Putamen (tissue), 1 donor: Measurements from ENCODE around the gene REEP1.
A peak's percentile ranks its signal among the peaks of the same experiment; 100 is the strongest.
"Not testable (repeated sequence)": the region's sequence is repeated elsewhere in the genome, so short reads cannot be mapped to it uniquely, and the experiment has no call there.

Source experiments
- DNase-seq: peaks from one replicate; pipeline ENCODE4 v3.0.0-alpha.2; 2016; ENCODE audit warnings: low spot score

Gene REEP1

GRCh38 chr2:86224645-86225355, 112.6 kb downstream of the REEP1 start:
- DNase-seq: no peak

DNA sequence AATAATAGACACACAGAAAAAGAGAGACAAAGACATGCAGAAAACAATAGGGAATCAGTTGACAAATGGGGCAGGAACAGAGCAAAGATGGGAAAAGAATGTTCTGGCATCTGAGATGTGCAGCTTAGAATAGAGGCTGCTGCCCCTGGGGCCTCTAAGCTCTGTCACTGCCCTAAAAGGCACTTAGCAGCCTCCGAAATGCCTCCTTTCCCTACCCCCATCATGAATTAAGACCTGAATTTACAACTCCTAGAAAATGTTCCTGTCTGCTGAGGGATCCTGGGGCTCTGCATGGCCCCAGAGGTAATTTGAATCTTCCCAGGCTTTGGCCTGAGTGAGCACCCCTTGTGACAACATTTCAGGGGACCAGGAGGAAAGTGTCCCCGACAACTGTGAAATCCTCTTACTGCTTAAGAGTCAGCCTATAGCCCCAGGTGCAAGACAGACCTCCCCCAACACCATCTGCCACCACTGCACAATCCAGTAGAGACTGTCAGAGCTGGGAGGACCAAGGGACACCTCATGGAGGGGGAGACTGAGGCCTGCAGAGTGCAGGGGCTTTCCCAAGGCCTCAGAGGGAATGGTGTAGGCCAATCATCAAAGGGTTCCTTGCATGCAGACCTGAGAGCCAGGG, 113.4 kb downstream of the REEP1 start:
- peak; percentile 57 for DNase-seq

DNA sequence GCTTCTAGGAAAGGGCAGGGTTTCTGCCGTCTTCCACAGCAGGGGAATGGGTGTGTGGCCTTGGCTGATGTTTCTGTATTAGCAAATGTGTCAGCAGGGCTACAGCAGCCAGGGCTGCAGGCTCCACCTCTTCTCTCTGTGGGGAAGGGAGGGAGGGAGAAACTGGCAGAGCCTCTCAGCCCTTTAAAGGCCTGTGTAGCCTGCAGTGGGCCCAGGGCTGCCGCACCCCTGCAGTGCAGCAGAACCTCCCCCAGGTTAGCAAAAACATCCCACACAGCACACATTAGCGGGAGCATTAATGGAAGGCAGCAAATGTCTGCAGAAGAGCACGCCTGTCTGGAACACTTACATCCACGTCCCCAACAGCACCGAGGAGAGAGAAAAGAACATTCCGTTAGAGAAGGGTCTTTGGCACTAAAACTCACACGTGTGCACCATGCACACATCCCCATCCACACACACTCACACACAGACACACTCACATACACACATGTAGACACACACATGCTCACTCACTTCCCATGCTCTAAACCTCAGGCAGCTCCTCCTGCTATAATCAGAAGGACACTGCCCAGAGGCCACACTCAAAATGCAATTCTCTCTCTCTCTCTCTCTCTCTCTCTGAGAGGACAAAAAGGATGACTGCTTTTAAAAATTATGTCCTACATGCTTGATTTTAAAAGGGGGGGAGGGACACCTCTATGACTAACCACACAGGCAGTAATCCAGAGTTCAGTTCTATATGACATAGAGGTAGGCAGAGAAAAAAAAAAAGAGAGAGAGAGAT, 114.1 kb downstream of the REEP1 start:
- DNase-seq: peak; percentile 68

- DNase-seq: no peak
Observed at GRCh38 chr2:86221066-86221684, 116.3 kb downstream of the REEP1 start.

- DNase-seq: no peak
Observed at GRCh38 chr2:86219896-86220295, 117.5 kb downstream of the REEP1 start.

DNA sequence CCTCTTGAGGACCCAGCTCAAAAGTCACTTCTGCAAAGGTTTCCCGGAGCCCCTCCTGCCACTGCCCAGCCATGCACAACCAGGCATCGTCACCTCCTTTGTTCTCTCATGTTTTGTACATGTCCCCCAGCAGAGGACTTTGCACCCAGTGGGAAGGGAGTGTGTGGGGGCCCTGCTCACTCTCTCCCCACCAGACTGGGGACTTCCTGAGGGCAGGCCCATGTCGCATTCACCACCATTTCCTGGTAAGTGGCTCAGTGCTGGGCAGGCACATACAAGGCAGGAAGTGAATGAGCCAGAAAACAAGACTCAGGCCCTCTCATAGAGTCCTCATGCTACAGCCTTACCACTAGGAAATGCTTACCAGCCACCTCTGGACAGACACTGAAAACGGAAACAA, 119.3 kb downstream of the REEP1 start:
- DNase-seq: no peak

- DNase-seq: peak; percentile 74
Observed at GRCh38 chr2:86216575-86217555, 120.6 kb downstream of the REEP1 start.

DNA sequence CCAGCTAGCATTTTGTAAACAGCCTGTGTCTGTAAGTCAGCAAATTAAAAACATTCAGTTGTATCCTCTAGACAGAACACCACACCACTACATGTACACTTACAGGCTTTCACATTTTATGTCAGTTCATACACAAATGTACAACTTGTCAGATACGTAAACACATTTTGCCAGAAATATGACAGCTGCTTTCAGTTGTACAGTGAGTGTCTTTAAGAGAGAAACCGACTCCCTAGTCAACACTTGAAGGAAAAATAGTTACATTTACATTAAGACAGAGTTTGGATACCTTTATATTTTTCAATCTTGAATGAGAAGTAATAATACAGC, 123.0 kb downstream of the REEP1 start:
- DNase-seq: no peak

GRCh38 chr2:86213699-86214502, 123.5 kb downstream of the REEP1 start:
- DNase-seq: no peak

DNA sequence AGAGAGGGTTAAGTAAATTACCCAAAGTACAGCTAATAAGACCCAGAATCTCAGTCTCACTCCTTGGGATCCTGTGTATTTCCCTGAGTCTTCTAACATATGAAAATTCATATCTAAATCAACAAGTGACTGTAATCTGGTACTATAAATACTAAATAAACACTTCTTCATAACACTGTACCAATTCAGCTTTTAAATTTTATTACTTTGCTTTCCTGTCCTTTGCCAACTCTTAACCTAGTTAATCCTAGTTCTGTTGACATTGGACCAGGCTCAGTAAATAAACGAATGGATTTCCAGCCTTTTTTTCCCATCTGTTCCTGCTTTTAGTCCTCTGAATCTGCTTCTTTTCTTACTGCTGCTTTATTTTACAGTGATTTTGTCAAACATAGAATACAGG, 124.4 kb downstream of the REEP1 start:
- DNase-seq: no peak

DNA sequence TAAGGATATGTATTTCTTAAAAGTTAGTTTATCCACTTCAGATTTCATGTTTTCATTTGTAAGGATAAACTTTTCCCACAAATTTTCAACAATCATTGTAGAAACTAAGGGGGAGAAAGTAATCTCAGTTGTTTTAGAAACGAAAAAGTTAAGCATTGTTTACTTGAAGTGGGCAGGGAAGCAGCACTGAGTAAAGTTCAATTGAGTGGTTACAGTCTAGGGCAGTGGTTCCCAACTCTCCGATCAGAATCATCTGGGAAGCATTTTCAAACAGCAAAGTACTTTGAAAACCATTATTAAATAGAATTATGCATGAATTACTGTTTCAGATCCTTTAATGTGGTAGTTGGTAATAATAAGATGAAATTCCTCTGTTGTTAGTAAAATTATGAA, 125.6 kb downstream of the REEP1 start:
- DNase-seq: no peak

DNA sequence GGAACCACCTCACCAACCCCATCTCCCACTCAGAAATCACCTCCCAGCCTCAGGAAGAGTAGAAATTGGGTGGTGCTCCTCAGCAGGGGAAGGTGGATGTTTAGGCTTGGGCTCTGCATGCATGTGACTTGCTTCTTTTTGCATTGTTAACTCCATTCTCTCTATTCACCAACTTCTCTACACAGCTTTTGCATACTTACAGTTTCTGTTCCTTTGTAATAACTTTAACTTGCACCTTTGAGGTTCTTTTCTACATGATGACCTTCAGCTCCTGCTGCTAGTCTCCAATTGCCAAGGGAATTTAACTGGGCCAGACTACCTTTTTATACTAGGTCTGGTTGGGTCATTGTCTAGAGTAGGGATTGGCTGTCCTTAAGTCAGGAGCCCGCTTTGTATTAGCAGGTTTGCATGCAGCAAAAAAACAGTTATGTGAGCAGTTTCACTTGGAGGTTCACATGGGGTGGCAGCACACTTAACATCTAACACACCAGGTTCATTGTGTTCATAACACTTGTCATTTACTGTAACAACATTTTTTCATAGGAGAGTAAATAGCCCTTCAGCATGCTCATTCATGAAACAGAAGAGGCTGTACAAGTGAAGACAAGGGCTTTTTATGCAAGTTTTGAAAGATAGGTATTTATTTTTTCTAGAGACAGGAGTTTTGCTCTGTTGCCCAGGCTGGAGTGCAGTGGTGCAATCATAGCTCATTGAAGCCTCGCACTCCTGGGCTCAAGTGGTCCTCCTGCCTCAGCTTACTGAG, 126.2 kb downstream of the REEP1 start:
- DNase-seq: no peak

DNA sequence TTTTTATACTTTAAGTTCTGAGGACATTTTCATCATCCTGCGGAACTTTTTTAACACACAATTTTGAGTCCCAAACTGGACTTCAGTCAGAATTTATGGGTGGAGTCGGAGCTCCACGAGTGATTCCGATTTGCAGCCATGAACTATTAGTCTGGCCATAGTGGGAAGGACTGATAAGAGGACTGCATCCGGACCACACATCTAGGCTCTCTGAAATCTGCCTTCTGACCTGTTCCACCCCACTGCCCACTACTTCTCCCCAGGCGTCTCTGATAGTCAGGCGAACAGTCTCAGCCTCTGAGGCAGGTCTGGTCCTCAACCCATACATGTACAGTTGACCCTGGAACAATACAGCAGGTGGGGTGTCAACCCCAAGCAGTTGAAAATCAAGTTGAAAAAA, 133.0 kb downstream of the REEP1 start:
- DNase-seq: no peak

DNA sequence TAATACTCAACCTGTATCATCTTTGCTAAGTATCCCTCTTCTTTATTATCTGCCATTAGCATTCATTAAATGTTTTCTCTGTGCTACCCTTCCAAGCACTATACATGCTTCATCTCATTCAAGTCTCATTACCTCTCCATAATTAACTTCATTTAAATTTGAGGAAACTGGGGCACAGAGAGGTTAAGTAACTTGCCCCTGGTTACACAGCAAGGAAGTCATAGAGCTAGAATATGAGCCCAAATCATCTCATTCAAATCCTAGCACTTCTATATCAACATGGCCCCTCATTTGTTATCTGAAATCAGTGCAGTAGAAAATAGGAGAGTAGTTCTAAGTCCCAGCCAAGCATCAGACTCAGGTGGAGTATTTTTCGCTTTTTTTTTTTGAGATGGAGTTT, 133.8 kb downstream of the REEP1 start:
- DNase-seq: no peak

- no peak for DNase-seq
Observed at GRCh38 chr2:86202702-86203101, 134.7 kb downstream of the REEP1 start.

DNA sequence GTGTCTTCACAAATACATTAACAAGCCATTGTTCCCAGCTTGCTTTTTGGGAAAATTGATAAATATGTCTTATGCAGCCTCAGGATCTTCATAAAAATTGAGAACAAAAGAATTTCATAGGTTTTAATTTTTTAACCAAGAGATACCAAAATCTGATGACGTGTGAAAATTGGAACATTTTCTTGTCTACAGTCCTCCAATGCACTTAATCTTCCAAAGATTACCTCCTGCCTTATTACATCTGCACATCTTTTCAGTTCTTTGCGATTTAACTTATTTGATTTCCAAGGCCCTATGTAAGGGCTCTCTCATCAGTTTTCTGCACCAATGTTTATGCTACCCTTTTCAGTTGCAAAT, 135.1 kb downstream of the REEP1 start:
- no peak for DNase-seq

DNA sequence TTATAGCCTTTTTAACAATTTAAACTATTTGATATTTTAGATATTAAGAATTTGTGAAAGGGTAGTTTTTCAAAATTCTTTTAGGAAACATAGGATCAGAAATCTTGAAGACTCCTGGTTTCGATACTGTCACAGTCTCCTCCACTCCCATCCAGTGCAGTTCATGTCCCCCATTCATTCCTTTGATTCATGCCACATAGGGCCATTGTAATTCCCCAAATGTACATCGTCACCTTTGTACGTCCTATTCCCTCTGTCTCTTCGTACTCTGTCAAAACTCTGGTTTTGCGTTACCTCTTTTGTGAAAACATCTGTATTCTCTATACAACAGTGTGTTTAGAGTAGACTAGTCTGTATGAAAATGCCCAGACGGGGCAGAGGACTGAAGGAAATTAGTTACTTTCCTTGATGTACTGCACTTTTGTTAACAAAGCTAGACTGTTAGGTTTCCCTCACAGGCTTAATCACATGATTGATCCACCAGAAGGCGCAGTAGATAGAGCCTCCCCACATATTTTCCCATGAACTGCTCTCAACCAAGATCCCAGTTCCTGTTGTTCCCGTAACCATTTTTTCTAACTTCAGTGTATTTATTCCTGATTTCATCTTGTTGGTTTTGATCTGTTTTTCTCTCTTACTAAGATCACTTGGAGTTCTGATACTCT, 135.6 kb downstream of the REEP1 start:
- peak; percentile 39 for DNase-seq

- not testable (repeated sequence) for DNase-seq
Observed at GRCh38 chr2:86200564-86200963, 136.9 kb downstream of the REEP1 start.

GRCh38 chr2:86199834-86200177, 137.6 kb downstream of the REEP1 start:
- no peak for DNase-seq
